IPS DF 4.7 (cell line): Measurements from ENCODE around the gene ATP2B1.

Source experiments
- DNase-seq: peaks from one replicate; pipeline ENCODE4 v3.0.0-alpha.2; 2013; ENCODE audit warnings: low spot score; ENCODE audit errors: extremely low read depth

Gene ATP2B1

DNA sequence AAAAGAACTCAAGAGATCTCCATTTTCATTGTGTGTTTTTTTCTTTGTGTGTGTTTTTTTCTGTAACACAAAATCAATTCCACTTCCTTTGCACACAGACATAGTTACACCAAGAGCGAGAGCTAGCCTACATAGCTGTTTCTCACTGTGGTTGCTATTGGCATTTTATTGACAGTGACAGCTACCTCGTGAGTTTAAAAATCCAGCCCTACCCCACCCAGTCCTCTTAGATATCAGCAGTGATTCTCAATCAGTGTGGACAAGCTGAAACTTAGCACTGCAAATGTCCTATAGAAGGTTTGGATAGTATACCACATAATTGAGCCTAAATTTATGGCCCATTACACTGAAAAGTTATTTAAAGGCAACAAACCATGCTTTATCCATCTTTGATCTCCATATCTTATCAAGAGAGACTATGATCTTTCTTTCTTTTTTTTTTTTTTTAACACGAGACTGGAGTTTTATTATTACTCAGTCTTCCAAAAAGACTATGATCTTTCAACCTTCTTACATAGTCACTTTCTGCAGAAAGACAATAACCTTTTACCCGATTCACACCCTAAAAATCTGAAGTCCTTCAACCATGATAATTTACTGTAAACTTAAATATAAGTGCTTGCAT lies 46.8 kb downstream of the ATP2B1 start:
- no peak for DNase-seq

- no peak for DNase-seq
Measured at GRCh38 chr12:89657739-89658138, 50.9 kb downstream of the ATP2B1 start.

GRCh38 chr12:89657066-89657465 lies 51.6 kb downstream of the ATP2B1 start:
- no peak for DNase-seq

DNA sequence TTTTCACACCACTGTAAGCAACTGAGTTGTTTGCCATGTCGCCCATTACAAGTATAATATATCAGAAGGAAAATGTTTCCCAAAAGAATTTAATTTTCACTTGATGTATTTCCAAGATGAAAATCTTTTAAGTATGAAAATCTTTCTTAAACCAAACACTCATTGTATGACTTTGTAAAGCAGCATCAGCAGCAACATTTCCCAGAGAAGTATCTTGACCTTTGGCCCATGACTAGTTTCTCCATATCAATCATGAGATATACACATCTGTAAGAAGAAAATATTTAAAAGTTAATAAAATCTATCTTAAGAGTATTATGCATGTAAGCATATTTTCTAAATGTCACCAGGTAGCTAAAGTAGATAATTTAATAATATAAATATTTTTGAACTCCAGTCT lies 52.8 kb downstream of the ATP2B1 start:
- no peak for DNase-seq

- DNase-seq: no peak
Measured at GRCh38 chr12:89651192-89651591, 57.4 kb downstream of the ATP2B1 start.

- DNase-seq: no peak
Measured at GRCh38 chr12:89650239-89650638, 58.4 kb downstream of the ATP2B1 start.

DNA sequence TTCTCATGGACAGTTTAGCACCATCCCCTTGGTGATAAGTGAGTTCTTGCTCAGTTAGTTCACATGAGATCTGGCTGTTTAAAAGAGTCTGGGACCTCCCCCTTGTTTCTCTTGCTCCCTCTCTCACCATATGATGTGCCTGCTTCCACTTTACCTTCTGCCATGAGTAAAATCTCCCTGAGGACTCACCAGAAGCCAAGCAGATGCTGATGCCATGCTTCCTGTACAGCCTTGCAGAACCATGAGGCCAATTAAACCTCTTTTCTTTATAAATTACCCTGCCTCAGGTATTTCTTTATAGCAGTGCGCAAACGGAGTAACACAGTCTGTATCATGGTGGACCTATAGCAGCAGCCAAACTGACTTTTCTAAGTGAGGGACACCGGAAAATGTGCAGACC lies 58.8 kb downstream of the ATP2B1 start:
- no peak for DNase-seq

GRCh38 chr12:89649139-89649538 lies 59.5 kb downstream of the ATP2B1 start:
- no peak for DNase-seq

- no peak for DNase-seq
Measured at GRCh38 chr12:89648211-89648930, 60.3 kb downstream of the ATP2B1 start.

DNA sequence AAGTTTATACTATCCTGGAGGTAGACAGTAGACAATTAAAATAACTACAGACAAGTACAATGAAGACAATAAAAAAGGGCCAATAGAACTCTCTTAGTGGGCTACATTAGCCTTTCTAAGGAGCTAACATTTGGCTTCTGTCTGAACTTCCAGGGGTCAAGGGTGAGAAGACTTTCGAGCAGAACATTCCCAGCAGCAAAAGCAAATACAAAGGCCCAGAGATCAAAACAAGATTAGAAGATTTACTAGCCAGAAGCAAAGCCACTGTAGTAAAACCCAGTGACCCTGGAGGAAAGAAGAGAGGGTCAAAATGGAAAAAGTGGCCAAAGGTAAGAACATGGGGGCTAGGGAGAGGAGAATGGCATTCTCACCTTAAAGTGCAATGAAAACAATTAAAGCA lies 63.2 kb downstream of the ATP2B1 start:
- DNase-seq: no peak

- no peak for DNase-seq
Measured at GRCh38 chr12:89642959-89643358, 65.7 kb downstream of the ATP2B1 start.

- DNase-seq: no peak
Measured at GRCh38 chr12:89636776-89637160, 71.9 kb downstream of the ATP2B1 start.

DNA sequence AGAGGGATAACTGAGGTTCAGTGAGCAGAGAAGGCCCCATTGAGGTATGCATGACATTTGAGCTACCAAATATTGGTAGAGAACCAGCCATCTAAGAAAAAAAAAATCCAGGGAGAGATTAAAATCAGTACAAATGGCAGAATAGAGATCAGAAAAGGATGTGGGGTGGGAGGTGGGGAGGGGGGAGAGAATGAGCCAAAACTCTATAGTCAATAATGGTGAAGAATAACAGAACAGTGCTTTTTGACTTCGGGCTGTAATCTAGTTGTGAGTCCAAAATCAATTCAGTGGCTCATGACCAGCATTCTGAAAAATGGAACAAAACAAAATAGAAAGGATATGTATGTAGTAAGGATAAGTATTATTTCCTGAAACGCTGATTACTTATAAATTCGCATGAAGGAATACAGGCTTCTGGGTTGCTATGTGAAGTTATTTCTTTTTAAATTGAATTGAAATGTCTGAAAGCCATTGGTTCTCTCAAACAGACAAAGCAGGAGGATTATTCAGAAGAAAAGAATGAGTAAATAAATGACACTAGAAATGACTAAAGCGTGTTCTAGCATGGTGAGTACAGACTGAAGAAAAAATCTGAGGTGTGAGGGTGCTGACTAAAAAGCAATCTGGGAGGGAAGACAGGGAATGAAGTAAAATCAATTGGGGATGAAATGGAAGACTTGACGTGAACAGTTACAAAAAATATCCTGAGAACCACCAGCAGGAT lies 72.4 kb downstream of the ATP2B1 start:
- DNase-seq: no peak

DNA sequence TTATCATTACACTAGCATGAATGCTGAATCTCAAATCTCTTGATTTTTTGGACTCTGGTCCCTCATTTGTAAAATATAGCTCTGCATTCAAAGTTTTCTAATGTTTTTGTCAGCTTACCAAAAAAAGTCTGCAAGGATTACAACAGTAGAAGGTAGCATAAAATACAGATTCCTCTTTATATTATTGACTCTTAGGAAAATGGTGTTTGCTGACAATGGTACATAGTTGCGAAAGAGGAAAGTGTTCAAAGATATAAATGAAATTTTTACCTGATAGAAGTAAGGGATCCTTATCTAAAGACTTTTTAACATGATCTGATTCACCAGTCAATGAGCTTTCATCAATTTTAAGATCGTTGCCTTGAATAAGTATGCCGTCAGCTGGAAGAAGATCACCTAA lies 74.1 kb downstream of the ATP2B1 start:
- DNase-seq: no peak

DNA sequence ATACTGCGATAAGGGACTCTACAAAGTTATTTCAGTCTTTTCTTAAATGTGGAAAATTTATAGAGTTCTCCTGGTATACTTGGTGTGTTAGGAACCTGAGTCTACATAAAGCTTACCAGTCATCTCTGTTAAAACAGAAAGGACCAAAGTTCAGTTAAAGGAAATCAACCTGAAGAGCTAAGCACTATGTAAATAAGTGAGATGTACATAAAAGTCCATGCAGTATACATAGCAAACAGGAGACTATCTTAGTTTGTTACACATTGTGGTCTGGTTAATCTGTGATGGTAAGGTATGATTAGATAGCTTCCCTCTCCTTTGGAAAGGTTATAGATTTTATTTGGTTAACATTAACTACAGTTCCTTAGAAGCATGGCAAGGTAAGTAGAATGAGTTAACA lies 75.9 kb downstream of the ATP2B1 start:
- no peak for DNase-seq

DNA sequence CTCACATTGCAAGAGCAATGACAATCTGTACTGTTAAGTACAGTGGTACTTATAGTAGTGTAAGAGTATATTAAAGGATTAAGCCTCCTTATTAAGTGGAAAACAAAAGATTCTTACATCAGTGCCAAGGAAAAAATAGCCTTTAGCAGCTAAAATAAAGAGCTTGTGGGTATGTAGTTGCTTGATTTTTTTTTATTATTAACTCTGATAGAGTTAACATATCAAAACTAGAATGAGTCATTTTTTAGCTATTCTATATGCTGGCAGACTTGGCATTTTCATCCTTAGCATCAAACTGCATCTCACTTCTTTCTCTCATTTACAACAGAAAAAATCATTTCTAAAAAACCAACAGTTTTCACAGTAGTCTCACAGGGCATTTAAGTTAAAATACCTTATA lies 86.5 kb downstream of the ATP2B1 start:
- DNase-seq: no peak

GRCh38 chr12:89621521-89621920 lies 87.1 kb downstream of the ATP2B1 start:
- no peak for DNase-seq

- DNase-seq: no peak
Measured at GRCh38 chr12:89619764-89620163, 88.9 kb downstream of the ATP2B1 start.

DNA sequence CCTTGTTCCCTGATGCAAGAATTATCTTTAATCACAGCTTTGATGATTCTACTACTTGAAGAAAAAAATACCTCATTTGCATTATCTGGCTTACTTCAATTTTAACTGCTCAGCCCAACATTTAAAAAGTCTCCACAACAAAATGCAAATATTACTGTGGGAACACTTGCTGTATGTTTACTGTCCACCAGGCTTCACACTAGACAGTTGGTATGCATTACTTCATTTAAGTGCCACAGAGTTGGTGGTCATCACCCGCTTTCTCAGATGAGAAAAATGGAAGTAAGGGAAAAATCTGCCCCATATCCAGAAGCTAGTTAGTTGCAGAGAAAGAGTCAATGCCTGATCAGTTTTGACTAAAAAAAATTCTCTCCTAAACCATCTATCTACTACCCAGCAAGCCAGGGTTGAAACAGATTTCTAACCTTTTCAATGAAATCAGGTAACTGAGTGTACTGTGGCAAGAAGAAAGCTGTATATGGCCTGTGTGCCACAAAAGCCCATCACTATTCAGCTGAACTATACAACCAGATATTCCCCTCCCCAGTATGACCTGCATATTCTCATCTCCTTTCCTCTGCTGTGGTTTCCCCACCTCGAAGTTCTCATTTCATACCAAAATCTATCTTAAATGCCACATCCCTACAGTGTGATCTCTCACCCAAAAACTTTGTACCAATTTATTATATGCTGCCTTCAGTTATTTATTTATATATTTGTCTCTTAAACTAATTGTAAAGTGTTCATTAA lies 90.3 kb downstream of the ATP2B1 start:
- DNase-seq: no peak

DNA sequence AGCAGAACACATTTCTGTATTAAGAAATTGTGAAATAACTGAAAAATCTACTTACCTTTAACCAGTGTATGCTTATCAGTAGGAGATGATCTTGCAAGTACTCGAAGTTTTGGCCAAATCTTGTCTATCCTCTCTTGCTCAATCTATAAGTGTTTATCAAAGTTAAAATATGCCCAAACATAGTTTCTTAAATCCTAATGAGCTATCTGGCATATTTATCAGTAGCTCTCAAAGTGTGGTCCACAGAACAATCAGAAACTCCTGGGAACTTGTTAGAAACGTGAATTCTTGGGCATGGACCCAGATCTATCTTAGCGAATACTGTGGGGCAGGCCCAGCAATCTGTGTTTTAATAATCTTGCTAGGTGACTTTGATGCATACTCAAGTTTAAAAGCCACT lies 98.3 kb downstream of the ATP2B1 start:
- DNase-seq: no peak

DNA sequence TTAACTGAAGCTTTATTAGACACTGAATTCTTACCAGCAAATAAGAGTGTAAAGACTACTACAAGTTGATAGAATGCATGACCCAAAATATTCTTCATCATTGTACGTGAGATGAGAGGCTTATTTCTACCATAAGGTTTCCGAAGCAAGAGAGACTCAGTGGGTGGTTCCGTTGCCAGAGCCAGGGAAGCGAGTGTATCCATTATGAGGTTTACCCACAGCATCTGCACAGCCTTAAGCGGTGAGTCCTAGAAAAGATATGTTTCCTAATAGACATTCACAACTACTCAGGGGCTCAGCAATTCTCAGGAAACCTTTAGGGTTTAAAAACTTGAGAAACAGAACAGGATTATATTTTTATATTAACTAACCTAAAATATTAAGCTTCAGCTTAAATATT lies 105.0 kb downstream of the ATP2B1 start:
- no peak for DNase-seq

DNA sequence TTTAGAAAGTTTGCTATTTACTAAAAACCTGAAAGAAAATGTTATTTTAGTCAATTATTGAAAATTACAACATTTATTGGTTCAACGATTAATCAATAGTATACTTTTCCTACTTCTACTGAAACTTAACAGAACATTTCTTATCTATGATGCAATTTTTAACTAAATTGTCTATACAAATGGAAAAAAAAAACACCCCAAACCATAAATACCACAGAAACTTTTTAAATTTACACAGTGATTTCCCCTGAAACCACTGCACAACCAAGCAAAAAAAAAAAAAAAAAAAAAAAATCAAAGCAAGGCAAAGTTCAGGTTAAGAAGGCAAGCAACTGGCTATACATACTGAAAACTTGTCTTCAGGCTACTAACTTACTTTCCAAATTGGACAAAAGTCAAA lies 110.9 kb downstream of the ATP2B1 start:
- DNase-seq: no peak
